SU-DHL-6 (cell line): ENCODE data around the gene CATSPER2.
"Not testable (repeated sequence)": the region's sequence is repeated elsewhere in the genome, so short reads cannot be mapped to it uniquely, and the experiment has no call there.

ENCODE experiments used
- H2AFZ ChIP-seq: fragments of 200-600 bp; sonication (generic); 2 replicates; pipeline ENCODE4 v1.6.1; 2014; ENCODE audit warnings: low read depth, mild to moderate bottlenecking, moderate library complexity, mixed read lengths, antibody characterized with exemption, low read length; ENCODE audit not compliant: severe bottlenecking
- H3F3A ChIP-seq: fragments of 200-600 bp; shearing (Covaris generic); 2 replicates; pipeline ENCODE4 v1.6.0; 2016; ENCODE audit warnings: antibody characterized with exemption, mild to moderate bottlenecking; ENCODE audit not compliant: insufficient read depth
- H3K27ac ChIP-seq: fragments of 200-600 bp; sonication (generic); 2 replicates; pipeline ENCODE4 v1.5.1; 2016; ENCODE audit warnings: low read depth, mild to moderate bottlenecking, low read length, moderate library complexity, mixed read lengths
- H3K27me3 ChIP-seq: fragments of 200-600 bp; sonication (generic), shearing (Covaris generic); 2 replicates; pipeline ENCODE4 v1.6.0; 2014; ENCODE audit warnings: mild to moderate bottlenecking, low read length
- H3K36me3 ChIP-seq: fragments of 200-600 bp; sonication (generic); 2 replicates; pipeline ENCODE4 v1.6.1; 2014; ENCODE audit warnings: mild to moderate bottlenecking, low read length, mixed read lengths
- H3K4me2 ChIP-seq: fragments of 300-600, 200-600 bp; shearing (Covaris generic), sonication (generic); 2 replicates; pipeline ENCODE4 v1.6.0; 2014; ENCODE audit warnings: low read length, low read depth, mild to moderate bottlenecking; ENCODE audit not compliant: poor library complexity, severe bottlenecking
- H3K4me3 ChIP-seq: fragments of 200-600 bp; sonication (generic); 2 replicates; pipeline ENCODE4 v1.5.1; 2014; ENCODE audit warnings: antibody characterized with exemption, low read length, mild to moderate bottlenecking, mixed read lengths; ENCODE audit not compliant: insufficient read depth, poor library complexity, severe bottlenecking
- H3K79me2 ChIP-seq: fragments of 200-600 bp; sonication (generic); 2 replicates; pipeline ENCODE4 v1.6.1; 2014; ENCODE audit warnings: mild to moderate bottlenecking, low read length, moderate library complexity; ENCODE audit not compliant: insufficient read depth
- H3K9ac ChIP-seq: fragments of 200-600 bp; sonication (generic); 2 replicates; pipeline ENCODE4 v1.7.0; 2014; ENCODE audit warnings: mild to moderate bottlenecking, low read length
- H3K9me2 ChIP-seq: fragments of 200-600 bp; sonication (generic); replicated peaks from 2 replicates; pipeline ENCODE4 v1.6.1; 2014; ENCODE audit warnings: low read length; ENCODE audit not compliant: insufficient read depth
- H3K9me3 ChIP-seq: fragments of 200-600 bp; sonication (generic); 2 replicates; pipeline ENCODE4 v1.6.1; 2014; ENCODE audit warnings: low read length, mixed read lengths; ENCODE audit not compliant: insufficient read depth
- H4K20me1 ChIP-seq: fragments of 200-600 bp; sonication (generic); 2 replicates; pipeline ENCODE4 v1.6.1; 2014; ENCODE audit warnings: low read depth, mild to moderate bottlenecking, antibody characterized with exemption, low read length, moderate library complexity, mixed read lengths

The CATSPER2 gene

DNA sequence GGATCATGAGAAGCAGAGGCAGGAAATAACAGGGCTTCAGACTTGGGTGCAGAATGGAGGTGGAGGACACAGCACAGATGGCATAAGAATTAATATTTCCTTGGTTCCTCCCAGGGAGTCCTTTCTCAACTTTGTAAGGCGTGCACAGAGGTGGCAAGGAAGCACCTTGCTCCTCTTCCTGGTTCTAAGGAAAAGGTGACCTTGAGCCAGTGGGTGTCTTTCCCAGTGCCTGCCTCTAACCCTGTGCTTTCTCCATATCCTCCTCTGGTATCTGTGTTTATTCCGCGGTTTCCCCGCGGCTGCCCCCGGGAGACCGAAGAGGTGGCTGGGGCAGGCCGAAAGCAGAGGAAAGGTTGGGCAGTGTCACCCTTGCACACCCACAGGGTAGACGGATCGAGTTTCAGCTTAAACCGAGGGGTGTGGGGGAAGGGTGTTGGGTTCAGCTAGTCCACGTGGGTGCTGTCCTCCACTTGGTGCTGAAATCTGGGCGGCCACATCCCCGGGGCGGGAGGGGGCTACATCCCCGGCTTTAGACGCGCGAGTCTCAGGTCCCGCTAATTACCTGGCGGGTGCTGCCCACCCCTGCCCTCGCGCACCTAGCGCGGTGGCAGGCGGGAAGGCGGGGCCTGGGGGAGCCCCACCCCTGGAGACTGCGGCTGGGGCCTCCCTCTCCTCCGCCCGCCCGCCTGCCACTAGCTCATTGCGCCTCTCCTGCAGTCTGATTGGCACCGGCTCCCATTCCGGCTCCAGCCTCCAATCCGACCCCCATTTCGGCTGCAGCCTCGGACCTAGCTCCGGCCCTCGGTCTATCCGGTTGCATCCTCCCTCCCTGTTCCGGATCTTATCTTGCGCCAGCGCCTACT lies 55.1 kb downstream of the CATSPER2 start, which contains the start of gene CKMT1B:
TSS of gene CKMT1B (plus strand) at position 700 of the 863 bp plus-strand sequence. CDS start 192 bp downstream, outside the sequence.
- H3K27me3 ChIP-seq, H3K79me2 ChIP-seq, H3K36me3 ChIP-seq, H3K9me3 ChIP-seq, H4K20me1 ChIP-seq, H2AFZ ChIP-seq, H3K9ac ChIP-seq, H3K4me2 ChIP-seq, H3F3A ChIP-seq, H3K9me2 ChIP-seq, H3K27ac ChIP-seq, H3K4me3 ChIP-seq: not testable (repeated sequence)

DNA sequence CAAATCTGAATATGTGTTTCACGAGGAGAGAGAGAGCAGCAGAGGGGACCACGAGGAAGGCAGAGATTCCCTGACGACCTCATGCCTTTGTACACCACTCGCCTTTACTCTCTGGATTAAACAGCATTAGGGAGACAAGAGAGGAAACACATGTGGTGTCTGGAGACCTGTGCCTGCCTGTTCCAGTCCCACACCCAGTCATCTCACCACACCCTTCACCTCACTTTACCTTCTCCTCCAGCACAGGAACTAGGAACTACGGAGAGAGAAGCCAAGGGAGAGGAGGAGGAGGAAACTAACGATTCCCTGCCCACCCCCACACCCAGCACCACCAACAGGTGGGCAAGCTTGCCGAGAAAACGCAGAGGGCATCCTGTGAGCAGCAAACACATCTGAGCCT lies 55.8 kb downstream of the CATSPER2 start:
- H3K79me2 ChIP-seq, H2AFZ ChIP-seq, H3K9me2 ChIP-seq, H3K27ac ChIP-seq, H3K4me3 ChIP-seq, H4K20me1 ChIP-seq, H3F3A ChIP-seq, H3K27me3 ChIP-seq, H3K36me3 ChIP-seq, H3K9ac ChIP-seq, H3K4me2 ChIP-seq, H3K9me3 ChIP-seq: not testable (repeated sequence)

DNA sequence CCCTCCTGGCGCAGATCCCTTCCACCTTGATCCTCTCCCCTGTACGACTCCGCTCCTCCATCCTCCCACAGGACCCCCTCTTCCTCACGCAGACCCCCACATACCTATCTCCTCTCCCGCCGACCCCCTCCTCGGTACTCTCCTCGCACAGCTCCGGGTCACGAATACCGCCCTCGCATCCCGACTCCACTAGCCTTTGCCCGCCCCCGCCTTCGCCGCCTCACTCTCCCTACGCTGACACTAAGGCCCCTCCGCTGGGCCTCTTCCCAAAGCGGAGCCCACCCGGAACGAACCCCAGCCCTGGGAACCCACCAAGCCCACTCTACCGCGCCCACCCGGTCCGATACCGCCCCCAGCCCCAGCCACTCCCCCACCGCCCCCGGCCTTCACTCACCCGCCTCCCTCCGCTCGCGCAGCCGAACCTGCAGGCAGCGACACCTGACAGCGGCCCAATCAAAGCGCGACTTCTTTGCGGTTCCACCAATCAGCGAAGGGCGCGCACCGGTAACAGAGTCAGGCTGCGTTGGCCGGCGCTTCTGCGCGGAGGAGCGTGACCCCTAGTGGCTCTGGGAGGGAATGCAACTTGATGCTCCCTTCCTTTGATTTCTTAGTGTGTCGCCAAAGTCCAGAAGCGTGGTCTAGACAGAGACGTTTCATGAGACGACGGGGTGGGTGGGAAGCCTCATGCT lies 58.7 kb downstream of the CATSPER2 start, which contains the start of gene PPIP5K1:
TSS of gene PPIP5K1 (minus strand) at position 431 of the 689 bp plus-strand sequence. CDS start 5,704 bp downstream, outside the sequence.
- H3K79me2 ChIP-seq, H4K20me1 ChIP-seq, H3K4me3 ChIP-seq, H3K27me3 ChIP-seq, H3K9me2 ChIP-seq, H3K27ac ChIP-seq, H3K9ac ChIP-seq, H3K36me3 ChIP-seq, H3F3A ChIP-seq, H3K4me2 ChIP-seq, H2AFZ ChIP-seq, H3K9me3 ChIP-seq: not testable (repeated sequence)
